HG03139 (cell line): ENCODE data around the gene EPHB4.
"Not testable (repeated sequence)": the region's sequence is repeated elsewhere in the genome, so short reads cannot be mapped to it uniquely, and the experiment has no call there.

ENCODE experiments used
- ATAC-seq: cut with Tn5 transposase; IDR thresholded peaks from one replicate; pipeline ENCODE4 v1.9.1; 2021; ENCODE audit not compliant: unreplicated experiment

Gene EPHB4

DNA sequence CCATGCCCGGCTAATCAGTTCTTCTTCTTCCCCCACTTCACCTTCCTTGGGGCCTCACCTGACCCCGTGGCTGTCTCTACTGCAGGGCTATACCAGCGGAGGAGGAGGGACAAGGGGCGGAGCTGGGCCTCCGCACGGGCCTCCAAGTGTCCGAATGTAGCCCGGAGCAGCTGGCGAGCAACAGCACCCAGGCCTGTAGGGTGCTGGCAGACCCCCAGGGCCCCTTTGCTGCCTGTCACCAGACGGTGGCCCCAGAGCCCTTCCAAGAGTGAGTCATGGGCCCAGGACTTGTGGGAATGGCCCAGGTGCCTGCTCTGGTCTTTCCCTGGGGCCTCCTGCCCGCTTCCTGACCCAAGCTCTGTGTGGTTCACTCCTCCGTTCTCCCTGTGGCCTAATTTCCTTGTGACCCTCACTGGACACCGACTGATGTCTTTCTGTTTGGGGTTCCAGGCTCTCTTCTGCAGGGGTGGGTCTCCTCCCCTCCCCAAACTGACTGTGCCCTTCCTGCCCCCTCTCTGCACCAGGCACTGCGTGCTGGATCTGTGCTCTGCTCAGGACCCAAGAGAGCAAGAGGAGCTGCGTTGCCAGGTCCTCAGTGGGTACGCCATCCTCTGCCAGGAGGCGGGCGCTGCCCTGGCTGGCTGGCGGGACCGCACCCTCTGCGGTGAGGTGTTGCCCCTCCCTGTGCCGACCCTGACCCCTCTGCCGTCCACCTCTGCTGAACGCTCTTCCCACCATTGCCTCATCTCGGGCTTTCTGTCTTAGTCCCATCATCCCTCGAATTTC, 35.2 kb downstream of the EPHB4 start:
- ATAC-seq = no peak

DNA sequence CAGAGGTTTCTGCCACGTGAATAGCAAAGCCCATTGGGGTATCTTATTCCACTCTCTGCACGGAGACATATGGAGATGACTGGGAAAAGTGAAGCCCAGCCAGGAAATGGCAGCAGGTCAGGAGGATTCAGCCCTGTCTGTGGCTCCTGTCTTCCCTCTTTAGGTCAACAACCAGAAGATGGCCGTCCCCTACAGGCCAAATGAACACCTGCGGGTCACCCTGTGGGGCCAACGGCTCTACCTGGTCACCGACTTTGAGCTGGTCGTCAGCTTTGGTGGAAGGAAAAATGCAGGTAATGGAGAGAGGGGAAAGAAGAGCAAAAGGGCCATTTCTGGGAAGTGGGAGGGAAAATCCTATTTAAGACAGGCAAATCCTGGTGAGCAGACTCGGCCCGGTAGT, 38.3 kb downstream of the EPHB4 start:
- no peak for ATAC-seq

DNA sequence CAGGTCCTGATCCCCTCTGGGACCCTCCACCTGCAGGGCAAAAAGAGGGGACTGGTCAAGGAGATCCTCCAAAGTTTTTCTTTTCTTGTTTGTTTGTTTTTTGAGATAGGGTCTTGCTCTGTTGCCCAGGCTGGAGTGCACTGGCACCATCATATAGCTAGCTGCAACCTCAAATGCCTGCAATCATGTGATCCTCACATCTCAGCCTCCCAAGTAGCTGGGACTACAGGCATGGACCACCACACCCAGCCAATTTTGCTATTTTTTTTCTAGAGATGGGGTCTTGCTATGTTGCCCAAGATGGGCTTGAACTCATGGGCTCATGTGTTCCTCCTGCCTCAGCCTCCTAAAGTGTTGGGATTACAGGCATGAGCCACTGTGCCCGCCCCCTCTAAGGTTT, 41.0 kb downstream of the EPHB4 start:
- no peak for ATAC-seq

DNA sequence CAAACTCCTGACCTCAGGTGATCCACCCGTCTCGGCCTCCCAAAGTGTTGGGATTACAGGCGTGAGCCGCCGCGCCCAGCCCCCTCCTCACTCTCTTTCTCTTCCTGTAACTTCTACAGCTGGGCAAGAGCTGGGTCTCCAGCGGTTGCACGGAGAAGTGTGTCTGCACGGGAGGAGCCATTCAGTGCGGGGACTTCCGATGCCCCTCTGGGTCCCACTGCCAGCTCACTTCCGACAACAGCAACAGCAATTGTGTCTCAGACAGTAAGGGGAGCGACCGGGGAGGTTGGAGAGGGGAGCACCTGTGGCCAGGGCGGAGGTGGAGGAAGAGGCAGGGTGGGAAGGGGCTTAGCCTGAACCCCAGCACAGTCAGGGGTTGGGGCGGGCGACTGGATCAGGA, 41.4 kb downstream of the EPHB4 start:
- ATAC-seq = no peak

GRCh38 chr7:100783804-100784203, 43.5 kb downstream of the EPHB4 start:
- ATAC-seq = no peak

GRCh38 chr7:100781255-100781654, 46.1 kb downstream of the EPHB4 start:
- no peak for ATAC-seq

DNA sequence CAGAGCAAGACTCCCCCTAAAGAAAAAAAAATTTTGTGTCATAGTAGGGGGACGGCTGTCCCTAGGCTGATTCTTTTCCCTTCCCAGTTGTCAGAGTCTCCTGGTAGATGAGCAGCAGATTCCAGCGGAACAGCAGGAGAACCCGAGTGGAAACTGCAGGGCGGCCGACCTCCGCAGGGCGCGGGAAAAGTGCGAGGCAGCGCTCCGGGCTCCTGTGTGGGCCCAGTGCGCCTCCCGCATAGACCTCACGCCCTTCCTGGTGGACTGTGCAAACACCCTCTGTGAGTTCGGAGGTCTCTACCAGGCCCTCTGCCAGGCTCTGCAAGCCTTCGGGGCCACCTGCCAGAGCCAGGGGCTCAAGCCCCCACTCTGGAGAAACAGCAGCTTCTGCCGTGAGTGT, 48.0 kb downstream of the EPHB4 start:
- no peak for ATAC-seq

GRCh38 chr7:100778061-100778621, 49.2 kb downstream of the EPHB4 start:
- ATAC-seq = no peak

GRCh38 chr7:100773491-100773890, 53.8 kb downstream of the EPHB4 start:
- ATAC-seq = no peak

DNA sequence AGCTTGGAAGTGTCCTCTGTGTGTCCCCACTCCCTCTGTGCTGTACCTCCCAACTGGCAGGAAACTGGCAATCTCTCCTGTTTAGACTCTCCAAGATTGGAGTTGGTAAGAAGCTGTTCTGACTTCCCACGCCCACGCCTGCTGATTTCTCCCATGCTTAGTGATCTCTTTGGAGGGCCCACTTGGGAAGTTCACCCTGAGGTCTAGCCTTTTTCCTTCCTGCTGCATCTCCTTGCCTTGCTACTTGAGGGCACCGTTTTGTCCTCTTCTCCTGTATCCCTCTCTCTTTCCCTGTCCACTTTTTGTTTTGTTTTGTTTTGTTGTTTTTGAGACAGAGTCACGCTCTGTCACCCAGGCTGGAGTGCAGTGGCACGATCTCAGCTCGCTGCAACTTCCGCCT, 58.5 kb downstream of the EPHB4 start:
- no peak for ATAC-seq

GRCh38 chr7:100765250-100765649, 62.1 kb downstream of the EPHB4 start:
- ATAC-seq = no peak

- ATAC-seq = no peak
Measured at GRCh38 chr7:100764841-100765240, 62.5 kb downstream of the EPHB4 start.

DNA sequence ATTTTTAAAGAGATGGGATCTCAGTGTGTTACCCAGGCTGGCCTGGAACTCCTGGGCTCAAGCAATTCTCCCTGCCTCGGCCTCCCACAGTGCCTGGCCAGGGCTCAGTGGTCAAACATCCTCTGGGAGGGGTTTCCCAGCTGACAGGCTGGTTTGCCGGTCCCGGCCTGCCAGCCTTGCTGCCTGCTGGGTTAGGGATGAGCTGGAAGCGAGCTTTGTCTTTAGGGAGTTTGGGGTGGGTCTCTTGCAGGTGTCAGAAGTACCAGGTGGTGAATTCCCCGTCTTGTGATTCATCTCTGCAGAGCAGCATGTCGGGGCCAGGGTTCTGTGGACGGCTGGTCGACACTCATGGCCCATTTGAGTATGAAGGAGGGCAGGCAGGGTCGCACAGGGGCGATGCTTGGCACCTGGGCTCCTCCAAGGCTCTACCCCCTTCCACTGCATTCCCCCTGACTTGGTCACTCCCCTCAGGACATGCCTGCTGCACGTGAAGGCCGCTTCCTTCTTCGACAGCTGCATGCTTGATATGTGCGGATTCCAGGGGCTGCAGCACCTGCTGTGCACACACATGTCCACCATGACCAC, 63.7 kb downstream of the EPHB4 start:
- no peak for ATAC-seq

GRCh38 chr7:100762841-100763240, 64.5 kb downstream of the EPHB4 start:
- ATAC-seq = not testable (repeated sequence)

GRCh38 chr7:100759357-100760171, 67.8 kb downstream of the EPHB4 start:
- no peak for ATAC-seq

DNA sequence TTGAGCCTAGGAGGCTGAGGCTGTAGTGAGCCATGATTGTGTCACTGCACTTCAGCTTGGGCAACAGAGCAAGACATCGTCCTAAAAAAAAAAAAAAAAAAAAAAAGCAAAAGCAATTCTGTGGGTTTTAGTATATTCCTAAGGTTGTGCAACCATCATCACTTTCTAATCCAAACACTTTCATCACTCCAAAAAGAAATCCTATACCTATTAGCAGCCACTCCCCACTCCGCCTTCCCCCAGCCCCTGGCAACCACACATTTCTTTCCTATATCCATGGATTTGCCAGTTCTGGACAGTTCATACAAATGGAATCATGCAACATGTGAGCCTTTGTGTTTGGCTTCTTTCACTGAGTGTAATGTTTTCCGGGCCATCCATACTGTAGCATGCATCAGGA, 73.6 kb downstream of the EPHB4 start:
- ATAC-seq = no peak

GRCh38 chr7:100752994-100753393, 74.3 kb downstream of the EPHB4 start:
- ATAC-seq = no peak
